SJCRH30 (cell line): Measurements from ENCODE around the gene EDEM1. TPM values are rescaled to one million over a fixed set of nuclear protein-coding genes. Genes with fewer than 3 reads are reported as not detected.
"Not testable (repeated sequence)": the region's sequence is repeated elsewhere in the genome, so short reads cannot be mapped to it uniquely, and the experiment has no call there.

ENCODE experiments used
- DNase-seq, 2 experiments: peaks; one replicate each; pipeline ENCODE4 v3.0.0-alpha.2; 2015 to 2020
- H3K27ac ChIP-seq: fragments of 250-450 bp; sonication (Bioruptor Pico); 2 replicates; pipeline ENCODE4 v1.5.1; 2020; ENCODE audit warnings: mild to moderate bottlenecking, moderate library complexity
- H3K27me3 ChIP-seq: fragments of 250-450 bp; sonication (Bioruptor Pico); 2 replicates; pipeline ENCODE4 v1.5.1; 2020; ENCODE audit warnings: mild to moderate bottlenecking, moderate library complexity
- H3K36me3 ChIP-seq: fragments of 250-450 bp; sonication (Bioruptor Pico); 2 replicates; pipeline ENCODE4 v1.5.1; 2020; ENCODE audit warnings: mild to moderate bottlenecking, moderate library complexity
- H3K4me1 ChIP-seq: fragments of 250-450 bp; sonication (Bioruptor Pico); 2 replicates; pipeline ENCODE4 v1.5.1; 2020; ENCODE audit warnings: mild to moderate bottlenecking, moderate library complexity
- H3K4me3 ChIP-seq: fragments of 250-450 bp; sonication (Bioruptor Pico); 2 replicates; pipeline ENCODE4 v1.5.1; 2020; ENCODE audit warnings: mild to moderate bottlenecking, moderate library complexity
- H3K9me3 ChIP-seq: fragments of 250-450 bp; sonication (Bioruptor Pico); replicated peaks from 2 replicates; pipeline ENCODE4 v1.5.1; 2020; ENCODE audit warnings: mild to moderate bottlenecking, moderate library complexity
- total RNA-seq: library from RNA; depleted of rRNA; stranded (reverse); fragments of >200 nt; shearing (Covaris generic); gene quantifications from 2 replicates; pipeline ENCODE4 v1.2.3, GENCODE V29; 2014; rRNA removed

The EDEM1 gene
- 20.8 and 22.2 TPM in 2 replicates for total RNA-seq

DNA sequence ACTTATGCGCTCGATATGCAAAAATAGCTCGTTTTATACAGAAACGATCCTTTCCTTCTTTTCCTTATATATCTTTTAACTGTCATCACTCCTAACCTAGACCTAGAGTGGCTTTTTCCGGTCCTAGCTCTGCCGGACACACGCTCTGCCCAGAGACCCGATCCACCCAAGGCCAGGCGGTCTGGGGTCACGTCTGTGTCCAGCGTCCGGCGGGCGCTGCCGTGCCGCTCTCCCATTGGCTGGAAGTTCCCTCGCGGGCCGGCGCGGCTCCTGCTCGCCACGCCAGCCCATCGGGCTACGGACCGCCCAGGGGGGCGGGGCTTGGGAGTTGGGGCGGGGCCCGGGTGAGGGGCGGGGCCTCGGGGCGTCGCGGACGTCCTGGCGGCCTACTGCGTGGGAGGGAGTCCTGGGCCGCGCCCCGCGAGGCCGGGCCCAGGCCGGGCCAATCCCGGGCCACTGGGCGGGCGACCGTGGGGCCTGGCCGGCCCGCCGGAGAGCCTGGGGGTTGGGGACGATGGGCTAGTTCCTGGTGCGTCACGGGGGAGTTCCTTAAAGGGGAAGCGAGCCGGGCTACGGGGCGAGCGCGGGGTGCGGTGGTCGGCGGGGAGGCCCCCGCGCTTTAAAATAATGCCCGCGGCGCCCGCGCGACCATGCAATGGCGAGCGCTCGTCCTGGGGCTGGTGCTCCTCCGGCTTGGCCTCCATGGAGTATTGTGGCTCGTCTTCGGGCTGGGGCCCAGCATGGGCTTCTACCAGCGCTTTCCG is at the start of gene EDEM1:
TSS of gene EDEM1 (plus strand) at position 552 of the 764 bp plus-strand sequence. CDS start at position 651, 99 bp downstream.
- Histone ChIP-seq H3K4me3 (peak within 1 kb of the TSS; percentile 96), H3K27ac (peak within 1 kb of the TSS; percentile 70), H3K4me1 (no peaks in the 10 kb centered on the region), H3K36me3 (no peaks in the 10 kb centered on the region), H3K27me3 (no peaks in the 10 kb centered on the region), H3K9me3 (no peaks in the 10 kb centered on the region)
- peak; percentile 91 to 93 for DNase-seq

GRCh38 chr3:5138214-5138981 is 49.1 kb upstream of the EDEM1 start:
- Histone ChIP-seq H3K4me1 (peaks cover 8% of the 10 kb centered on the region), H3K4me3 (no peak overlapping the region), H3K27ac (no peak overlapping the region), H3K27me3 (no peaks in the 10 kb centered on the region), H3K36me3 (no peaks in the 10 kb centered on the region), H3K9me3 (no peaks in the 10 kb centered on the region)
- DNase-seq: peak in 1 of 2 experiments; percentile 16

DNA sequence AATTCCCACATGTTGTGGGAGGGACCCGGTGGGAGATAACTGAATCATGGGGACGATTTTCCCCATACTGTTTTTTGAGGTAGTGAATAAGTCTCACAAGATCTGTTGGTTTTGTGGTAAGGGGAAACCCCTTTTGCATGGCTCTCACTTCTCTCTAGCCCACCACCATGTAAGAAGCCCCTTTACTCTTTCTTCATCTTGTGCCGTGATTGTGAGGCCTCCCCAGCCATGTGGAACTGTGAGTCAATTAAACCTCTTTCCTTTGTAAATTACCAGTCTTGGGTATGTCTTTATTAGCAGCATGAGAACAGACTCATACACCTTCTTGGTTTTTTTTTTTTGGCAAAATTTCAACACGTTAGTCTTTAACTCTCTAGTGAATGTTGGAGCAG is 47.3 kb upstream of the EDEM1 start:
- peaks cover 8% of the 10 kb centered on the region for H3K4me1 ChIP-seq
- no peak overlapping the region for H3K27ac ChIP-seq
- H3K27me3 ChIP-seq: no peaks in the 10 kb centered on the region
- H3K9me3 ChIP-seq: no peaks in the 10 kb centered on the region
- no peak for DNase-seq
- no peak overlapping the region for H3K4me3 ChIP-seq
- H3K36me3 ChIP-seq: no peaks in the 10 kb centered on the region

- DNase-seq: no peak
- H3K27me3 ChIP-seq: no peaks in the 10 kb centered on the region
- H3K36me3 ChIP-seq: no peaks in the 10 kb centered on the region
Observed at GRCh38 chr3:5140839-5141238, 46.7 kb upstream of the EDEM1 start.

GRCh38 chr3:5141760-5142159 is 45.7 kb upstream of the EDEM1 start:
- Histone ChIP-seq H3K27ac (no peak overlapping the region), H3K4me3 (no peak overlapping the region), H3K36me3 (no peaks in the 10 kb centered on the region), H3K4me1 (peaks cover 8% of the 10 kb centered on the region), H3K27me3 (no peaks in the 10 kb centered on the region), H3K9me3 (no peaks in the 10 kb centered on the region)
- DNase-seq: no peak

More at GRCh38 chr3:5140839-5141238, 46.7 kb upstream of the EDEM1 start:
- Histone ChIP-seq H3K4me1 (peaks cover 8% of the 10 kb centered on the region), H3K9me3 (no peaks in the 10 kb centered on the region), H3K4me3 (no peak overlapping the region), H3K27ac (no peak overlapping the region)

DNA sequence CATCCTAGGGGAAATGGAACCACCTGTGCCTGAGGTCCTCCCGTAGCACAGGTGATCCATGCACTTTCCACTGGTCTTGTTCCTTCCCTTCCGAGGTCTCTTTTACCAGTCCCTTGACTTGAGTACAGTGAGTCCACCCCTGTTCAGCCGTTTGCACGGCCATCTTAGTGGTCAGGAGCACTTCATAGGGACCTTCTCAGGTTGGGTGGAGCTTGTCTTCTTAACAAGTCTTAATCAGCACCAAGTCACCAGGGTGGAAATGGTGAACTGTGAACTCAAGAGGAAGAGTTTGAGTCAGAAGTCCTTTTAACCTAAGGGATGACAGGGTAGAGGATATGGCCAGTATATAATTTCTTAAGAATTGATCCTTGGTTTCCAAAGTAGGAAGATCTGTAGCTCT is 44.0 kb upstream of the EDEM1 start:
- H3K4me1 ChIP-seq: peaks cover 3% of the 10 kb centered on the region
- no peak overlapping the region for H3K27ac ChIP-seq
- H3K36me3 ChIP-seq: no peaks in the 10 kb centered on the region
- no peaks in the 10 kb centered on the region for H3K27me3 ChIP-seq
- H3K9me3 ChIP-seq: no peaks in the 10 kb centered on the region
- no peak for DNase-seq
- no peak overlapping the region for H3K4me3 ChIP-seq

DNA sequence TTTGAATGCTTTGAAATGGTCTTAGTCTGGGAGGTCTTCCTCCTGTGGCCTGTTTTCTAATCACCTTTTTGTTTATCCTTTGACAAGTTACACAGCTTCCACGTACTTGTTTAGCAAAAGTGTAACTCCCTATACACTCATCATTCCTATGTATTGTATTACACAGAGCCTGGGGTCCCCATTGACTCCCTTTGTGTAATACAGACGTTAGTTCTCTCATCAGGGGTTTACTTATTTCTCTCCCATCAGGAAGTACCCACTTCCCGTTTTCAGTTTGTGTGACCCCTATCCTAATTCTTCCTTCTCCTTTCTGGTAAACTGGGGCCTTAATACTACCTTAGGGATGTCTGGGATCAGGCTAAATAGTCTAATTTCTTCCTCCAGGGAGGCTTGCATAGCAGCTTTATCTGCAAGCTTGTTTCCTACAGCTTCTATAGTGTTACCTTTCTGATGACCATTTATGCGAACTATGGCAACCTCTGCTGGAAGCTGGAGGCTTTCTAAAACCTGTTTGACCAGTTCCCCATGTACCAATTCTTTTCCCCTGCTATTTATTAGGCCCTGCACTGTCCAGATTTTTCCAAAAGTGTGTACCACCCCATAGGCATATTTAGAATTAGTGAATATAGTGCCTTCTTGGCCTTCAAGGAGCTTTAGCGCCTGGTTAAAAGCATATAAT is 43.1 kb upstream of the EDEM1 start:
- Histone ChIP-seq H3K4me3 (no peak overlapping the region), H3K36me3 (no peaks in the 10 kb centered on the region), H3K9me3 (no peaks in the 10 kb centered on the region), H3K27ac (no peak overlapping the region), H3K4me1 (no peaks in the 10 kb centered on the region), H3K27me3 (no peaks in the 10 kb centered on the region)
- DNase-seq: no peak

DNA sequence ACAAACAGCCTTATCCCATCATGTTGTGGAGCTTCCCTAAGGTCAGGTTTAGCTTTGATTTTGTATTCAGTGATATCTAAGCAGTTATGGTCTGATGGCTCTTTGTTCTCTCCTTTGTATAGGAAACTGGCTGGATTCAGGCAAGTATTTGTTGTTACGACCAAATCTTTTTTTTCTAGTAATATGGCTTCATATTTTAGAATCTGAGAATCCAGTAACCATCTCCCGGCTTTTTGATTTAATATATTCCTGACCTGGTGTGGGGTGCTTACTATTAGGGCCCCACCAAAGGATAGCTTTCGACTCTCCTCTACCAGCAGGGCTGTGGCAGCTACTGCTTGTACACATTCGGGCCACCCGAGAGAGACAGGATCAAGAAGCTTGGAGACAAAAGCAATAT is 42.4 kb upstream of the EDEM1 start:
- Histone ChIP-seq H3K27ac (no peak overlapping the region), H3K4me3 (no peak overlapping the region), H3K9me3 (no peaks in the 10 kb centered on the region), H3K27me3 (no peaks in the 10 kb centered on the region), H3K36me3 (no peaks in the 10 kb centered on the region), H3K4me1 (no peaks in the 10 kb centered on the region)
- no peak for DNase-seq

DNA sequence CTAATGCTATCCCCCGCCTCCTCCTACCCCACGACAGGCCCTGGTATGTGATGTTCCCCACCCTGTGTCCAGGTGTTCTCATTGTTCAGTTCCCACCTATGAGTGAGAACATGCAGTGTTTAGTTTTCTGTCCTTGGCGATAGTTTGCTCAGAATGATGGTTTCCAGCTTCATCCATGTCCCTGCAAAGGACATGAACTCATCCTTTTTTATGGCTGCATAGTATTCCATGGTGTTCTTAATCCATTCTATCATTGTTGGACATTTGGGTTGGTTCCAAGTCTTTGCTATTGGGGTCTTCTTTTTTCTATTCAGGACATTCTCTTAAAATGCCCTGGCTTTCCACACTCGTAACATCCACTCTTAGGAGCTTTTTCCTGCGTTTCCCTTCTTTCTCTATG is 40.4 kb upstream of the EDEM1 start:
- H3K4me1 ChIP-seq, H3K36me3 ChIP-seq, H3K9me3 ChIP-seq, H3K27me3 ChIP-seq, H3K4me3 ChIP-seq, DNase-seq, H3K27ac ChIP-seq: not testable (repeated sequence)

DNA sequence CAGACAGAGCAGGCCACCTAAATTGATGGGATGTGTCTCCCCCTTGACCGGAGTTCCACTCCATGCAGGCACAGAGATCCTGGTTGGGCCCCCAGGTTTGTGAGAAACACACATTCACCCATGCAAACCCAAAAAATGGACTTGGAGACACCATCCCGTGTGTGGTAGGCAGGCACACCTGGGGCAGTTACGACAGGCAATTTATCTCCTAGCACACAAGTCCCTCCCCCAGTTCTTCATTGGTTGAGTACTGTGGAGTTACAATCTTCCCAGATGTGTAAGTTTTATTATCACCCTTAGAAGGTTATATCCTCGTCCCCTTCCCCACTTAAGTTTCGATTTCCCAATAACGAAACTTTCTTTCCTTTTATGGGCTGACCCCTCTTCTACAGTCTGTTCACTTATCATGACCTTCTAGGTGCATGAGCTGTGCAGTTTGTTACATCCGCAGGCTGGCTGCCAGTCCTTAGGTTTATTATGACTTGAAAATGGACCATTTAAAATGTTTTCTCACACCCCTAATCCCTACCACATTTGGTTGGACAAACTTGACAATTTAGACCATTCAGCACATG is 38.1 kb upstream of the EDEM1 start:
- Histone ChIP-seq H3K9me3 (no peaks in the 10 kb centered on the region), H3K4me3 (no peak overlapping the region), H3K36me3 (0 out of 2 replicates have a peak, but pooled peaks cover 3% of the 10 kb centered on the region), H3K4me1 (no peaks in the 10 kb centered on the region), H3K27me3 (no peaks in the 10 kb centered on the region), H3K27ac (no peak overlapping the region)
- DNase-seq: no peak

GRCh38 chr3:5151586-5151985 is 35.9 kb upstream of the EDEM1 start:
- Histone ChIP-seq H3K4me3 (no peak overlapping the region), H3K4me1 (no peaks in the 10 kb centered on the region)

DNA sequence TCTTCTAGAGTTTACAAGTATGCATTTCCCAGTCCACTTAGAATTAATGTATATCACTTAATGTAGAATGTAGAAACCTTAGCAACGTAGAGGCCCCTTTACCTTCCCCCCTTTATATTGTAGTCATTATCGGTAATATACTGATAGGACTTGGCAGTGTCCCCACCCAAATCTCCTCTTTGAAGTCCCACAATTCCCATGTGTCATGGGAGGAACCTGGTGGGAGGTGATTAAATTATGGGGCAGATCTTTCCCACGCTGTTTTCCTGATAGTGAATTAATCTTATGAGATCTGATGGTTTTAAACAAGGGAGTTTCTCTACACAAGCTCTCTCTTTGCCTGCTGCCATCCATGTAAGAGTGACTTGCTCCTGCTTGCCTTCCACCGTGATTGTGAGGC is 34.4 kb upstream of the EDEM1 start:
- Histone ChIP-seq H3K27me3 (no peaks in the 10 kb centered on the region), H3K27ac (no peak overlapping the region), H3K4me3 (no peak overlapping the region), H3K4me1 (no peaks in the 10 kb centered on the region), H3K36me3 (0 out of 2 replicates have a peak, but pooled peaks cover 3% of the 10 kb centered on the region), H3K9me3 (no peaks in the 10 kb centered on the region)
- no peak for DNase-seq

More at GRCh38 chr3:5151586-5151985, 35.9 kb upstream of the EDEM1 start:
- DNase-seq: no peak
- 0 out of 2 replicates have a peak, but pooled peaks cover 3% of the 10 kb centered on the region for H3K36me3 ChIP-seq
- no peaks in the 10 kb centered on the region for H3K27me3 ChIP-seq
- no peaks in the 10 kb centered on the region for H3K9me3 ChIP-seq
- H3K27ac ChIP-seq: no peak overlapping the region

DNA sequence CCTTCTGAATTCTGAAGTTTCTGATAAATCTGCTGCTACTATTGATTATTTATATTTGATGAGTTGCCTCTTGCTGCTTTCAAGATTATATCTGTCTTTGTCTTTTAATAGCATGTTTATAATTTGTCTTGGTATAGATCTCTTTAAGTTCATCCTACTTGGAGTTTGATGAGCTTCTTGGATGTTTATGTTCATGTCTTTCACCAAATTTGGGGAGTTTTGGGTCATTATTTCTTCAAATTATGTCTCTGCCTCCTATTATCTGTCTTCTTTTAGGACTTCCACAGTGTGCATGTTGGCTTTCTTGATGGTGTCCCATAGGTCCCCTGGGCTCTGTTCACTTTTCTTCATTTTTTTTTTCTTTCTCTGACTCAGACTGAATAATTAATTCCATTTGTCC is 32.3 kb upstream of the EDEM1 start:
- Histone ChIP-seq H3K4me1 (no peaks in the 10 kb centered on the region), H3K4me3 (no peak overlapping the region), H3K27ac (no peak overlapping the region), H3K27me3 (no peaks in the 10 kb centered on the region), H3K36me3 (0 out of 2 replicates have a peak, but pooled peaks cover 3% of the 10 kb centered on the region), H3K9me3 (no peaks in the 10 kb centered on the region)
- no peak for DNase-seq

DNA sequence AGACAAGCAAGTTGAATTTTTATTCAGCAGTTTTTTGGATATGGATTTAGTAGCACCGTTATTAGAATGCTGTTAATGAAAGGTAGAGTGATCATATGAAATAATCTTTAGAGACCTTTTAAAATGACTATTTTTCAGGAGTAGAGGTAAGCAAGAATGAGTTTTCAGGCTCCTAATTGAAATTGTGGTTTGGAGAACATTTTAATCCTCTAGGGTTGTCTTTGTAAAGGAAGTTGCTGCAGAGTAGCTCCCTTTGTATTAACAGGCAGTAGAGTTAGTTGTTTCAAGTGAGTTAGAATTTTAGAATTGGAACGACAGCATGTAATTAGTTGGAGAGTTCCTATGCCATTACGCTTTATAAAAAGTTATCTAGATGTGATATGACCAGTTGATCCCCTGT is 27.2 kb upstream of the EDEM1 start:
- H3K4me3 ChIP-seq: no peak overlapping the region
- DNase-seq: no peak
- no peak overlapping the region for H3K27ac ChIP-seq
- H3K9me3 ChIP-seq: no peaks in the 10 kb centered on the region
- no peaks in the 10 kb centered on the region for H3K4me1 ChIP-seq
- no peaks in the 10 kb centered on the region for H3K27me3 ChIP-seq
- H3K36me3 ChIP-seq: 0 out of 2 replicates have a peak, but pooled peaks cover 3% of the 10 kb centered on the region
